Fibroblast of pulmonary artery (primary cell): ENCODE measurements around the gene SLCO3A1.

Experiments
- DNase-seq: peaks from one replicate; pipeline ENCODE4 v3.0.0-alpha.2; 2010; ENCODE audit warnings: low read depth
- H3K4me3 ChIP-seq: replicated peaks from 2 replicates; pipeline ENCODE4 v1.5.1; 2011; ENCODE audit warnings: low read depth, mild to moderate bottlenecking, control low read depth, low read length, moderate library complexity
- CTCF ChIP-seq: IDR thresholded peaks from 2 replicates; pipeline ENCODE4 v1.5.1; 2011; ENCODE audit warnings: mild to moderate bottlenecking, control low read depth, low read length, inconsistent platforms; ENCODE audit errors: missing control alignments

Gene SLCO3A1

GRCh38 chr15:92002666-92003065, 149.2 kb downstream of the SLCO3A1 start:
- no peak for DNase-seq
- TF ChIP-seq CTCF: no peak

GRCh38 chr15:92003515-92004067, 150.1 kb downstream of the SLCO3A1 start:
- no peak for DNase-seq
- no peak for TF ChIP-seq CTCF
- no peak overlapping the region for H3K4me3 ChIP-seq

More at GRCh38 chr15:92002666-92003065, 149.2 kb downstream of the SLCO3A1 start:
- no peak overlapping the region for H3K4me3 ChIP-seq

GRCh38 chr15:92005154-92005553, 151.6 kb downstream of the SLCO3A1 start:
- no peak for DNase-seq
- no peak for TF ChIP-seq CTCF
- H3K4me3 ChIP-seq: no peak overlapping the region

GRCh38 chr15:92006186-92007028, 152.9 kb downstream of the SLCO3A1 start:
- DNase-seq: no peak
- TF ChIP-seq CTCF: no peak
- no peak overlapping the region for H3K4me3 ChIP-seq

- DNase-seq: no peak
- no peak for TF ChIP-seq CTCF
- no peak overlapping the region for H3K4me3 ChIP-seq
Measured at GRCh38 chr15:92009162-92009561, 155.7 kb downstream of the SLCO3A1 start.

GRCh38 chr15:92011611-92012367, 158.3 kb downstream of the SLCO3A1 start:
- no peak for TF ChIP-seq CTCF
- DNase-seq: no peak
- no peak overlapping the region for H3K4me3 ChIP-seq
